Keratinocyte (primary cell): ENCODE data around the gene PSMD14. TPM values are rescaled to one million over a fixed set of nuclear protein-coding genes. Genes with fewer than 3 reads are reported as not detected.

Source experiments
- DNase-seq: peaks from one replicate; pipeline ENCODE4 v3.0.0-alpha.2; 2011; ENCODE audit warnings: low read depth, missing footprints, low spot score
- FAIRE-seq: peaks from 2 replicates; lab custom pipeline; 2011; peaks lifted over from hg19 to GRCh38; lab: Jason Lieb, UNC
- H2AFZ ChIP-seq: 2 replicates; pipeline ENCODE4 v1.6.0; 2012; ENCODE audit warnings: low read length, control low read depth, inconsistent platforms; ENCODE audit not compliant: control insufficient read depth
- H3K27ac ChIP-seq: 2 replicates; pipeline ENCODE4 v1.5.1; 2011; ENCODE audit warnings: low read length; ENCODE audit not compliant: control insufficient read depth, insufficient read depth
- H3K27me3 ChIP-seq: 3 replicates; pipeline ENCODE4 v1.6.0; 2011; ENCODE audit warnings: low read length; ENCODE audit not compliant: control insufficient read depth, insufficient read depth; ENCODE audit errors: extremely low read depth
- H3K36me3 ChIP-seq, 2 experiments: 2 replicates in 1 of 2; 3 replicates in 1 of 2; pipeline ENCODE4 v1.5.1; 2011; ENCODE audit warnings: low read length in 2 of 2, mild to moderate bottlenecking in 1 of 2; ENCODE audit not compliant: control insufficient read depth in 2 of 2, insufficient read depth in 2 of 2; ENCODE audit errors: extremely low read depth in 1 of 2
- H3K4me1 ChIP-seq: 3 replicates; pipeline ENCODE4 v1.5.1; 2011; ENCODE audit warnings: low read length; ENCODE audit not compliant: control insufficient read depth, insufficient read depth; ENCODE audit errors: extremely low read depth
- H3K4me2 ChIP-seq: 3 replicates; pipeline ENCODE4 v1.6.0; 2011; ENCODE audit warnings: low read depth, low read length; ENCODE audit not compliant: control insufficient read depth, insufficient read depth; ENCODE audit errors: extremely low read depth
- H3K4me3 ChIP-seq, 3 experiments: fragments of 200-600 bp in 1 of 3; sonication (generic) in 1 of 3; 2 replicates in 2 of 3; 3 replicates in 1 of 3; pipeline ENCODE4 v1.5.1; 2011 to 2016; ENCODE audit warnings: low read length in 3 of 3, mild to moderate bottlenecking in 3 of 3, control low read depth in 2 of 3, inconsistent platforms in 1 of 3, low read depth in 1 of 3, mixed read lengths in 1 of 3, mixed run types in 1 of 3, moderate library complexity in 1 of 3; ENCODE audit not compliant: control insufficient read depth in 2 of 3, insufficient read depth in 2 of 3; ENCODE audit errors: extremely low read depth in 1 of 3
- H3K79me2 ChIP-seq: 2 replicates; pipeline ENCODE4 v1.6.0; 2012; ENCODE audit warnings: low read length; ENCODE audit not compliant: control insufficient read depth, insufficient read depth
- H3K9ac ChIP-seq: 3 replicates; pipeline ENCODE4 v1.6.0; 2011; ENCODE audit warnings: low read length; ENCODE audit not compliant: control insufficient read depth, insufficient read depth; ENCODE audit errors: extremely low read depth
- H3K9me1 ChIP-seq: 3 replicates; pipeline ENCODE4 v1.6.0; 2011; ENCODE audit warnings: low read length; ENCODE audit not compliant: control insufficient read depth, insufficient read depth; ENCODE audit errors: extremely low read depth
- H3K9me3 ChIP-seq: 2 replicates; pipeline ENCODE4 v1.5.1; 2012; ENCODE audit warnings: low read depth, low read length; ENCODE audit not compliant: control insufficient read depth
- H4K20me1 ChIP-seq: 3 replicates; pipeline ENCODE4 v1.6.0; 2011; ENCODE audit warnings: low read length; ENCODE audit not compliant: control insufficient read depth, insufficient read depth; ENCODE audit errors: extremely low read depth
- EZH2 ChIP-seq: IDR thresholded peaks from one replicate; pipeline ENCODE4 v1.6.1; 2012; ENCODE audit warnings: inconsistent platforms, mild to moderate bottlenecking, low read length, moderate library complexity
- dilution Hi-C: fragments of 300-500 bp; cut with MboI; formaldehyde crosslinking; loops from one replicate; pipeline ENCODE4 v1.7.0; 2020; ENCODE audit warnings: low sequenced_read_pairs; ENCODE audit not compliant: extremely low pct_ligation_motif_present
- polyA plus RNA-seq, 5 experiments: library from polyadenylated mRNA; depleted of rRNA in 3 of 5; stranded (reverse) in 3 of 5; stranded (forward) in 1 of 5; unstranded in 1 of 5; fragments of >200 nt; gene quantifications; 1 replicate in 1 of 5; 2 replicates in 3 of 5; 3 replicates in 1 of 5; pipeline versions ENCODE4 v1.2.1 to v1.2.3, GENCODE V29; 2011 to 2012; ENCODE audit warnings: missing spikeins in 2 of 5, low read depth in 1 of 5, low replicate concordance in 1 of 5
- TF ChIP-seq, protein P1 (sequence below), 3 experiments: IDR thresholded peaks in 1 of 3; conservative IDR thresholded peaks in 1 of 3; optimal IDR thresholded peaks in 1 of 3; 2 replicates in 2 of 3; 3 replicates in 1 of 3; pipeline versions ENCODE3 to v1.5.1; 2011; ENCODE audit warnings: low read length in 3 of 3, mild to moderate bottlenecking in 3 of 3, moderate library complexity in 2 of 3, control low read depth in 1 of 3, inconsistent platforms in 1 of 3; ENCODE audit not compliant: insufficient read depth in 2 of 3; ENCODE audit errors: extremely low read depth in 1 of 3

PSMD14 gene
- polyA plus RNA-seq, 1 donor (not counting 4 experiments of a cell fraction or from before 2014, with no cell fraction given), result 136 TPM

- FAIRE-seq, result no peak
These were observed 128.2 kb downstream of the PSMD14 start for GRCh38 chr2:161436411-161436810.

GRCh38 chr2:161438598-161438997, 130.4 kb downstream of the PSMD14 start:
- no peaks in the 10 kb centered on the region for H3K9me1 ChIP-seq
- H2AFZ ChIP-seq, result no peak overlapping the region
- H3K9me3 ChIP-seq, result no peaks in the 10 kb centered on the region
- no peak overlapping the region for H3K4me2 ChIP-seq
- no peaks in the 10 kb centered on the region for H3K36me3 ChIP-seq
- FAIRE-seq (no peak), DNase-seq (no peak)
- no peak overlapping the region for H3K9ac ChIP-seq
- H3K27ac ChIP-seq, result no peak overlapping the region
- H3K4me3 ChIP-seq, result no peak overlapping the region
- peaks cover 3% of the 10 kb centered on the region for H3K27me3 ChIP-seq
- H3K4me1 ChIP-seq, result no peaks in the 10 kb centered on the region
- dilution Hi-C loops, result loop anchor here (25.0 kb wide), 1 partner anchor 499 kb away; no protein-coding TSS in a partner anchor
- TF ChIP-seq EZH2, result no peak
- no peaks in the 10 kb centered on the region for H4K20me1 ChIP-seq
- H3K79me2 ChIP-seq, result no peaks in the 10 kb centered on the region

More at GRCh38 chr2:161436411-161436810, 128.2 kb downstream of the PSMD14 start:
- TF ChIP-seq EZH2, result no peak
- TF ChIP-seq, protein P1, sequence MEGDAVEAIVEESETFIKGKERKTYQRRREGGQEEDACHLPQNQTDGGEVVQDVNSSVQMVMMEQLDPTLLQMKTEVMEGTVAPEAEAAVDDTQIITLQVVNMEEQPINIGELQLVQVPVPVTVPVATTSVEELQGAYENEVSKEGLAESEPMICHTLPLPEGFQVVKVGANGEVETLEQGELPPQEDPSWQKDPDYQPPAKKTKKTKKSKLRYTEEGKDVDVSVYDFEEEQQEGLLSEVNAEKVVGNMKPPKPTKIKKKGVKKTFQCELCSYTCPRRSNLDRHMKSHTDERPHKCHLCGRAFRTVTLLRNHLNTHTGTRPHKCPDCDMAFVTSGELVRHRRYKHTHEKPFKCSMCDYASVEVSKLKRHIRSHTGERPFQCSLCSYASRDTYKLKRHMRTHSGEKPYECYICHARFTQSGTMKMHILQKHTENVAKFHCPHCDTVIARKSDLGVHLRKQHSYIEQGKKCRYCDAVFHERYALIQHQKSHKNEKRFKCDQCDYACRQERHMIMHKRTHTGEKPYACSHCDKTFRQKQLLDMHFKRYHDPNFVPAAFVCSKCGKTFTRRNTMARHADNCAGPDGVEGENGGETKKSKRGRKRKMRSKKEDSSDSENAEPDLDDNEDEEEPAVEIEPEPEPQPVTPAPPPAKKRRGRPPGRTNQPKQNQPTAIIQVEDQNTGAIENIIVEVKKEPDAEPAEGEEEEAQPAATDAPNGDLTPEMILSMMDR (optimal IDR thresholded peaks at IDR 0.05 in 1 of 3, IDR thresholded peaks at IDR 0.05 in 1 of 3, conservative IDR thresholded peaks at IDR 0.05 in 1 of 3; ENCODE audit: extremely low read depth in 1 of 3, insufficient read depth in 2 of 3, low read length in 3 of 3), result no peak
- H3K9me3 ChIP-seq, result no peaks in the 10 kb centered on the region
- no peak overlapping the region for H3K27ac ChIP-seq
- H3K9me1 ChIP-seq, result no peaks in the 10 kb centered on the region
- H3K4me3 ChIP-seq, result no peak overlapping the region
- no peak overlapping the region for H3K9ac ChIP-seq
- H3K4me2 ChIP-seq, result no peak overlapping the region
- H3K36me3 ChIP-seq, result no peaks in the 10 kb centered on the region
- H3K4me1 ChIP-seq, result no peaks in the 10 kb centered on the region
- DNase-seq, result peak; percentile 11
- no peaks in the 10 kb centered on the region for H3K79me2 ChIP-seq
- dilution Hi-C loops, result loop anchor here (25.0 kb wide), 1 partner anchor 501 kb away; no protein-coding TSS in a partner anchor
- no peaks in the 10 kb centered on the region for H4K20me1 ChIP-seq
- no peak overlapping the region for H2AFZ ChIP-seq
- peaks cover 8% of the 10 kb centered on the region for H3K27me3 ChIP-seq

GRCh38 chr2:161445097-161445496, 136.9 kb downstream of the PSMD14 start:
- DNase-seq, result no peak
- Histone ChIP-seq H3K9me3 (no peaks in the 10 kb centered on the region), H3K4me2 (no peak overlapping the region), H3K4me1 (no peaks in the 10 kb centered on the region), H3K27me3 (peaks cover under 1% of the 10 kb centered on the region), H3K27ac (no peak overlapping the region), H3K9ac (no peak overlapping the region), H3K79me2 (no peaks in the 10 kb centered on the region), H3K9me1 (no peaks in the 10 kb centered on the region), H3K4me3 (no peak overlapping the region), H3K36me3 (no peaks in the 10 kb centered on the region), H2AFZ (no peak overlapping the region), H4K20me1 (no peaks in the 10 kb centered on the region)
- dilution Hi-C loops, result loop anchor here (25.0 kb wide), 1 partner anchor 492 kb away; no protein-coding TSS in a partner anchor
- TF ChIP-seq, protein P1 (optimal IDR thresholded peaks at IDR 0.05 in 1 of 3, IDR thresholded peaks at IDR 0.05 in 1 of 3, conservative IDR thresholded peaks at IDR 0.05 in 1 of 3; ENCODE audit: extremely low read depth in 1 of 3, insufficient read depth in 2 of 3, low read length in 3 of 3), result no peak
- TF ChIP-seq EZH2, result no peak
- no peak for FAIRE-seq
